Measurements from ENCODE around the gene NACC2. TPM values are rescaled to one million over a fixed set of nuclear protein-coding genes. Genes with fewer than 3 reads are reported as not detected.

Gene NACC2
- total and polyA plus RNA-seq, 2 donors (not counting 1 experiment from before 2014, with no cell fraction given), result 0.34 to 1.9 TPM

GRCh38 chr9:136128436-136128835 is 33.3 kb upstream of the NACC2 start:
- H3K4me2 ChIP-seq (replicated peaks; ENCODE audit: low read depth, low read length, poor library complexity, severe bottlenecking), result no peak overlapping the region
- no peaks in the 10 kb centered on the region for H3K36me3 ChIP-seq (replicated peaks in 1 of 2; ENCODE audit: control extremely low read depth in 1 of 2, control insufficient read depth in 1 of 2, extremely low read depth in 1 of 2, insufficient read depth in 2 of 2, low read length in 1 of 2)
- peaks cover under 1% of the 10 kb centered on the region for H3K4me1 Mint-ChIP-seq
- no peak for DNase-seq
- no peak for ATAC-seq (ENCODE audit: low read depth)
- peaks cover 0 to 3% (median 0%) of the 10 kb centered on the region in 3 donors for H3K9me3 ChIP-seq (ENCODE audit: control extremely low read depth in 1 of 3, control insufficient read depth in 2 of 3, insufficient read depth in 1 of 3, low read length in 2 of 3)
- peaks cover 0 to 22% (median 5%) of the 10 kb centered on the region in 4 experiments for H3K27me3 ChIP-seq (replicated peaks in 1 of 4; ENCODE audit: control extremely low read depth in 1 of 4, control insufficient read depth in 3 of 4, insufficient read depth in 4 of 4, low read length in 3 of 4)
- H4K20me1 ChIP-seq (ENCODE audit: control insufficient read depth, insufficient read depth, low read length, poor library complexity, severe bottlenecking), result no peaks in the 10 kb centered on the region
- H3K4me1 ChIP-seq (ENCODE audit: control insufficient read depth in 2 of 2, insufficient read depth in 2 of 2, low read length in 2 of 2), result peaks cover 2 to 9% of the 10 kb centered on the region in 2 donors
- ChIA-PET POLR2A (no interaction called here), CTCF (interaction anchor here (0.6 to 1.5 kb wide), 5 partner anchors 10 to 169 kb away, joined by 3 to 4 read pairs (median 3); no protein-coding TSS in a partner anchor)
- H3K4me3 ChIP-seq (ENCODE audit: control extremely low read depth in 1 of 5, extremely low read depth in 1 of 5, insufficient read depth in 1 of 5, low read depth in 2 of 5, low read length in 4 of 5), result no peak overlapping the region
- no peaks in the 10 kb centered on the region for H3K9me3 Mint-ChIP-seq (ENCODE audit: insufficient read depth)
- intact Hi-C loops (cut with micrococcal nuclease), result no loop called here
- H2AFZ ChIP-seq (ENCODE audit: insufficient read depth, low read depth, low read length, poor library complexity, severe bottlenecking), result no peak overlapping the region
- H3K27me3 Mint-ChIP-seq, result peaks cover 42% of the 10 kb centered on the region
- H3K79me2 ChIP-seq (ENCODE audit: control insufficient read depth, insufficient read depth, low read length), result no peaks in the 10 kb centered on the region
- no peak for TF ChIP-seq EZH2 (IDR thresholded peaks at IDR 0.05; ENCODE audit: borderline replicate concordance, insufficient read depth, low read depth, low read length, poor library complexity, severe bottlenecking)
- TF ChIP-seq, protein P1, sequence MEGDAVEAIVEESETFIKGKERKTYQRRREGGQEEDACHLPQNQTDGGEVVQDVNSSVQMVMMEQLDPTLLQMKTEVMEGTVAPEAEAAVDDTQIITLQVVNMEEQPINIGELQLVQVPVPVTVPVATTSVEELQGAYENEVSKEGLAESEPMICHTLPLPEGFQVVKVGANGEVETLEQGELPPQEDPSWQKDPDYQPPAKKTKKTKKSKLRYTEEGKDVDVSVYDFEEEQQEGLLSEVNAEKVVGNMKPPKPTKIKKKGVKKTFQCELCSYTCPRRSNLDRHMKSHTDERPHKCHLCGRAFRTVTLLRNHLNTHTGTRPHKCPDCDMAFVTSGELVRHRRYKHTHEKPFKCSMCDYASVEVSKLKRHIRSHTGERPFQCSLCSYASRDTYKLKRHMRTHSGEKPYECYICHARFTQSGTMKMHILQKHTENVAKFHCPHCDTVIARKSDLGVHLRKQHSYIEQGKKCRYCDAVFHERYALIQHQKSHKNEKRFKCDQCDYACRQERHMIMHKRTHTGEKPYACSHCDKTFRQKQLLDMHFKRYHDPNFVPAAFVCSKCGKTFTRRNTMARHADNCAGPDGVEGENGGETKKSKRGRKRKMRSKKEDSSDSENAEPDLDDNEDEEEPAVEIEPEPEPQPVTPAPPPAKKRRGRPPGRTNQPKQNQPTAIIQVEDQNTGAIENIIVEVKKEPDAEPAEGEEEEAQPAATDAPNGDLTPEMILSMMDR (IDR thresholded peaks at IDR 0.05), result no peak
- WGBS (ENCODE audit: insufficient coverage), result 90% methylated on average over 17 of the region's 17 CpGs
- H3K27ac Mint-ChIP-seq, result no peak overlapping the region
- no peak overlapping the region for H3K27ac ChIP-seq (ENCODE audit: low read length in 2 of 2)
- no peak overlapping the region for H3K4me3 Mint-ChIP-seq
- no peak overlapping the region for H3K9ac ChIP-seq (ENCODE audit: low read length)

DNA sequence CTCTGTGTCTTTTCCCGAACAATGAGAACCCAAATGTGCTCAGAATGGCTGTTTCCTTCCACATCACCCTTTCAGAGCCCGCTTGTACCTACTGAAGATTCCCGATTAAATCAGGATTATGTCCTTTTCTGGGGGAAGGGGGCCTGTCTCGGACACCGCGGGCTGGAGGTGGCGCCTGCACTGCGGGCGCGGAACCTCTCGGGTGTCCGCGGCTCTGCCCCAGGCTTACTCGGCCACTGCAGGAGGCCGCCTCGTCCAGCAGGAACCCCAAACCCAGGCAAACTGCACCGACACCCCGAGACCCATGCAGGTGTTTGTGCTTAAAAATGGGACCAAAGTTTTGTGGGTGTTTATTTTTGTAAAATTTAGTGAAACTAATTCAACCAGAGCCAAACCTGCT is 32.2 kb upstream of the NACC2 start:
- Histone ChIP-seq H3K27me3 (replicated peaks in 1 of 4; ENCODE audit: control extremely low read depth in 1 of 4, control insufficient read depth in 3 of 4, insufficient read depth in 4 of 4, low read length in 3 of 4) (peaks cover 0 to 15% (median 4%) of the 10 kb centered on the region in 4 experiments), H2AFZ (ENCODE audit: insufficient read depth, low read depth, low read length, poor library complexity, severe bottlenecking) (no peak overlapping the region), H3K27ac (ENCODE audit: low read length in 2 of 2) (no peak overlapping the region), H3K79me2 (ENCODE audit: control insufficient read depth, insufficient read depth, low read length) (no peaks in the 10 kb centered on the region), H3K4me2 (replicated peaks; ENCODE audit: low read depth, low read length, poor library complexity, severe bottlenecking) (no peak overlapping the region), H3K9me3 (ENCODE audit: control extremely low read depth in 1 of 3, control insufficient read depth in 2 of 3, insufficient read depth in 1 of 3, low read length in 2 of 3) (peaks cover 0 to 3% (median 0%) of the 10 kb centered on the region in 3 donors), H3K4me3 (ENCODE audit: control extremely low read depth in 1 of 5, extremely low read depth in 1 of 5, insufficient read depth in 1 of 5, low read depth in 2 of 5, low read length in 4 of 5) (no peak overlapping the region), H3K36me3 (replicated peaks in 1 of 2; ENCODE audit: control extremely low read depth in 1 of 2, control insufficient read depth in 1 of 2, extremely low read depth in 1 of 2, insufficient read depth in 2 of 2, low read length in 1 of 2) (no peaks in the 10 kb centered on the region), H4K20me1 (ENCODE audit: control insufficient read depth, insufficient read depth, low read length, poor library complexity, severe bottlenecking) (no peaks in the 10 kb centered on the region), H3K9ac (ENCODE audit: low read length) (no peak overlapping the region), H3K4me1 (ENCODE audit: control insufficient read depth in 2 of 2, insufficient read depth in 2 of 2, low read length in 2 of 2) (peaks cover 3 to 8% of the 10 kb centered on the region in 2 donors)
- H3K4me3 Mint-ChIP-seq, result no peak overlapping the region
- POLR2A ChIA-PET, result no interaction called here
- H3K27ac Mint-ChIP-seq, result no peak overlapping the region
- H3K9me3 Mint-ChIP-seq (ENCODE audit: insufficient read depth), result no peaks in the 10 kb centered on the region
- peaks cover 42% of the 10 kb centered on the region for H3K27me3 Mint-ChIP-seq
- TF ChIP-seq, protein P1 (IDR thresholded peaks at IDR 0.05), result no peak
- TF ChIP-seq EZH2 (IDR thresholded peaks at IDR 0.05; ENCODE audit: borderline replicate concordance, insufficient read depth, low read depth, low read length, poor library complexity, severe bottlenecking), result no peak
- CTCF ChIA-PET, result no interaction called here
- H3K4me1 Mint-ChIP-seq, result peaks cover 3% of the 10 kb centered on the region
- intact Hi-C loops (cut with micrococcal nuclease), result no loop called here
- WGBS (ENCODE audit: insufficient coverage), result 89% methylated on average over 16 of the region's 18 CpGs
- DNase-seq, result no peak
- no peak for ATAC-seq (ENCODE audit: low read depth)
